ENCODE data around the gene FRMD5. TPM values are rescaled to one million over a fixed set of nuclear protein-coding genes. Genes with fewer than 3 reads are reported as not detected.

Gene FRMD5
- total and polyA plus RNA-seq, 2 donors (not counting 1 experiment from before 2014, with no cell fraction given), result not detected

DNA sequence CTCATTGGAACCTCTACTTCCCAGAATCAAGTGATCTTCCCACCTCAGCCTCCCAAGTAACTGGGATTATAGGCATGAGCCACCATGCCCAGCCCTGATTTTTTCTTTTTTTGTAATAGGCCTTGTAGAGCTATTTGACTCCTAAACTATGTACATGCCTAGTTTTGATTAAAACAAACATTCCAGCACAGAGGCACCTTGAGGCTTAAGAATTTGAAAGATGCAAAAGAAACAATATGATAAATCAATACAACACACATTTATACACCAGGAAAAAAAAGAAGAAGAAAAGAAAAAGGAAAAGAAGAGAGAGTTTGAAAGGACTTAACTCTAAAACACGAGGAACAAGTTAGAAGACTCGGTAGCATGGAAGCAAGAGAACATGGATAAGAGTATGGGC is 13.9 kb upstream of the FRMD5 start:
- Histone ChIP-seq H3K79me2 (ENCODE audit: control insufficient read depth, insufficient read depth, low read length) (no peaks in the 10 kb centered on the region), H3K4me2 (replicated peaks; ENCODE audit: low read depth, low read length, poor library complexity, severe bottlenecking) (no peak overlapping the region), H3K9me3 (ENCODE audit: control extremely low read depth in 1 of 3, control insufficient read depth in 2 of 3, insufficient read depth in 1 of 3, low read length in 2 of 3) (no peaks in the 10 kb centered on the region), H3K9ac (ENCODE audit: low read length) (no peak overlapping the region), H3K4me3 (ENCODE audit: control extremely low read depth in 1 of 5, extremely low read depth in 1 of 5, insufficient read depth in 1 of 5, low read depth in 2 of 5, low read length in 4 of 5) (no peak overlapping the region), H3K36me3 (replicated peaks in 1 of 2; ENCODE audit: control extremely low read depth in 1 of 2, control insufficient read depth in 1 of 2, extremely low read depth in 1 of 2, insufficient read depth in 2 of 2, low read length in 1 of 2) (no peaks in the 10 kb centered on the region), H2AFZ (ENCODE audit: insufficient read depth, low read depth, low read length, poor library complexity, severe bottlenecking) (no peak overlapping the region), H4K20me1 (ENCODE audit: control insufficient read depth, insufficient read depth, low read length, poor library complexity, severe bottlenecking) (no peaks in the 10 kb centered on the region), H3K27me3 (replicated peaks in 1 of 4; ENCODE audit: control extremely low read depth in 1 of 4, control insufficient read depth in 3 of 4, insufficient read depth in 4 of 4, low read length in 3 of 4) (peaks cover 0 to 7% (median 3%) of the 10 kb centered on the region in 4 experiments), H3K4me1 (ENCODE audit: control insufficient read depth in 2 of 2, insufficient read depth in 2 of 2, low read length in 2 of 2) (no peaks in the 10 kb centered on the region), H3K27ac (ENCODE audit: low read length in 2 of 2) (no peak overlapping the region)
- Mint-ChIP-seq H3K4me3 (no peak overlapping the region), H3K9me3 (ENCODE audit: insufficient read depth) (no peaks in the 10 kb centered on the region), H3K27me3 (peaks cover 20% of the 10 kb centered on the region), H3K27ac (no peak overlapping the region), H3K4me1 (no peaks in the 10 kb centered on the region)
- intact Hi-C loops (cut with micrococcal nuclease), result no loop called here
- DNase-seq (no peak), ATAC-seq (ENCODE audit: low read depth) (no peak)
- ChIA-PET CTCF (interaction anchor here (1.2 kb wide), 1 partner anchor 14 kb away, joined by 4 read pairs; no protein-coding TSS in a partner anchor), POLR2A (no interaction called here)
- no peak for TF ChIP-seq CTCF (IDR thresholded peaks at IDR 0.05)
- no peak for TF ChIP-seq EZH2 (IDR thresholded peaks at IDR 0.05; ENCODE audit: borderline replicate concordance, insufficient read depth, low read depth, low read length, poor library complexity, severe bottlenecking)
- WGBS (ENCODE audit: insufficient coverage), result 100% methylated on average over 2 of the region's 2 CpGs

DNA sequence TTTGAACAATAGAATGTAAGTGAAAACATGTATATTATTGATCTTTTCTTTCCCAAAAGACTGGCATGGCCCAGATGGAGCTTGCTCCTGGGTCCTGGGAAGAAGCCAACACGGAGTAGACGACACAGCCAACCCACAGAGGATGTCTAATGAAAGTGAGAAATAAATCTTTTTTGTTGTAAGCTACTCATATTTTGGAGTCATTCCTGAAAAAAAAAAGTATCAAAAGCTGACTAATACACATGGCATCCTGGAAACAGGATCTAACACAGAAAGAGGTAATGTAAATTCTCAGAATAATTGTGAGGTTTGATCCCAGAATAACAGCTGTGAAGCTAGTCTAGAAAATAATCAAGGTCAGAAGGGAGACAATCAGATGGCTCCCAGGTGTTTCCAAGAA is 12.6 kb upstream of the FRMD5 start:
- intact Hi-C loops (cut with micrococcal nuclease), result no loop called here

More for the DNA sequence above, 12.6 kb upstream of the FRMD5 start:
- no peaks in the 10 kb centered on the region for H3K4me1 ChIP-seq (ENCODE audit: control insufficient read depth in 2 of 2, insufficient read depth in 2 of 2, low read length in 2 of 2)
- H3K79me2 ChIP-seq (ENCODE audit: control insufficient read depth, insufficient read depth, low read length), result no peaks in the 10 kb centered on the region
- DNase-seq (no peak), ATAC-seq (ENCODE audit: low read depth) (no peak)
- H3K4me3 ChIP-seq (ENCODE audit: control extremely low read depth in 1 of 5, extremely low read depth in 1 of 5, insufficient read depth in 1 of 5, low read depth in 2 of 5, low read length in 4 of 5), result no peak overlapping the region
- no peak for TF ChIP-seq CTCF (IDR thresholded peaks at IDR 0.05)
- TF ChIP-seq EZH2 (IDR thresholded peaks at IDR 0.05; ENCODE audit: borderline replicate concordance, insufficient read depth, low read depth, low read length, poor library complexity, severe bottlenecking), result no peak
- Mint-ChIP-seq H3K4me1 (no peaks in the 10 kb centered on the region), H3K27me3 (peaks cover 23% of the 10 kb centered on the region), H3K27ac (no peak overlapping the region), H3K9me3 (ENCODE audit: insufficient read depth) (no peaks in the 10 kb centered on the region), H3K4me3 (no peak overlapping the region)
- POLR2A ChIA-PET, result no interaction called here
- CTCF ChIA-PET, result interaction anchor here (0.7 kb wide), 1 partner anchor 14 kb away, joined by 3 read pairs; no protein-coding TSS in a partner anchor
- WGBS (ENCODE audit: insufficient coverage), result no CpG with 5 or more reads among the region's 2 CpGs
- H3K9me3 ChIP-seq (ENCODE audit: control extremely low read depth in 1 of 3, control insufficient read depth in 2 of 3, insufficient read depth in 1 of 3, low read length in 2 of 3), result no peaks in the 10 kb centered on the region
- no peaks in the 10 kb centered on the region for H4K20me1 ChIP-seq (ENCODE audit: control insufficient read depth, insufficient read depth, low read length, poor library complexity, severe bottlenecking)
- H3K27me3 ChIP-seq (replicated peaks in 1 of 4; ENCODE audit: control extremely low read depth in 1 of 4, control insufficient read depth in 3 of 4, insufficient read depth in 4 of 4, low read length in 3 of 4), result peaks cover 0 to 7% (median 4%) of the 10 kb centered on the region in 4 experiments
- no peaks in the 10 kb centered on the region for H3K36me3 ChIP-seq (replicated peaks in 1 of 2; ENCODE audit: control extremely low read depth in 1 of 2, control insufficient read depth in 1 of 2, extremely low read depth in 1 of 2, insufficient read depth in 2 of 2, low read length in 1 of 2)
- no peak overlapping the region for H2AFZ ChIP-seq (ENCODE audit: insufficient read depth, low read depth, low read length, poor library complexity, severe bottlenecking)
- no peak overlapping the region for H3K4me2 ChIP-seq (replicated peaks; ENCODE audit: low read depth, low read length, poor library complexity, severe bottlenecking)
- no peak overlapping the region for H3K27ac ChIP-seq (ENCODE audit: low read length in 2 of 2)
- no peak overlapping the region for H3K9ac ChIP-seq (ENCODE audit: low read length)
